Astrocyte (in vitro differentiated cells and primary cell): ENCODE data around the gene ACSF3. TPM values are rescaled to one million over a fixed set of nuclear protein-coding genes. Genes with fewer than 3 reads are reported as not detected.
"Not testable (repeated sequence)": the region's sequence is repeated elsewhere in the genome, so short reads cannot be mapped to it uniquely, and the experiment has no call there.

Experiments used
- DNase-seq: peaks from one replicate; pipeline ENCODE4 v3.0.0-alpha.2; 2010; ENCODE audit warnings: low read depth
- FAIRE-seq: peaks from 2 replicates; lab custom pipeline; 2011; peaks lifted over from hg19 to GRCh38; lab: Jason Lieb, UNC
- H2AFZ ChIP-seq: 2 replicates; pipeline ENCODE4 v1.6.0; 2012; ENCODE audit warnings: low read depth, low read length, inconsistent platforms
- H3K27ac ChIP-seq: 2 replicates; pipeline ENCODE4 v1.5.1; 2011; ENCODE audit warnings: low read depth, low read length, inconsistent platforms
- H3K27me3 ChIP-seq: 2 replicates; pipeline ENCODE4 v1.6.0; 2011; ENCODE audit warnings: low read length, inconsistent platforms; ENCODE audit not compliant: insufficient read depth
- H3K36me3 ChIP-seq: 2 replicates; pipeline ENCODE4 v1.5.1; 2011; ENCODE audit warnings: low read length, inconsistent platforms; ENCODE audit not compliant: insufficient read depth
- H3K4me1 ChIP-seq: 2 replicates; pipeline ENCODE4 v1.5.1; 2011; ENCODE audit warnings: low read length, inconsistent platforms; ENCODE audit not compliant: insufficient read depth
- H3K4me2 ChIP-seq: 2 replicates; pipeline ENCODE4 v1.6.0; 2012; ENCODE audit warnings: low read length, inconsistent platforms
- H3K4me3 ChIP-seq: 2 replicates; pipeline ENCODE4 v1.5.1; 2011; ENCODE audit warnings: low read depth, mild to moderate bottlenecking, low read length, inconsistent platforms; ENCODE audit not compliant: insufficient read depth
- H3K79me2 ChIP-seq: 2 replicates; pipeline ENCODE4 v1.6.0; 2012; ENCODE audit warnings: mild to moderate bottlenecking, low read length, inconsistent platforms; ENCODE audit not compliant: insufficient read depth
- H3K9ac ChIP-seq: 2 replicates; pipeline ENCODE4 v1.6.0; 2012; ENCODE audit warnings: mild to moderate bottlenecking, low read length, inconsistent platforms
- H3K9me3 ChIP-seq: 2 replicates; pipeline ENCODE4 v1.5.1; 2012; ENCODE audit warnings: low read depth, mild to moderate bottlenecking, low read length, inconsistent platforms; ENCODE audit not compliant: insufficient read depth
- H4K20me1 ChIP-seq: 2 replicates; pipeline ENCODE4 v1.6.0; 2012; ENCODE audit warnings: low read length, inconsistent platforms; ENCODE audit not compliant: insufficient read depth
- H3K27ac Mint-ChIP-seq: one replicate; pipeline ENCODE4 v1.8.0; 2021; ENCODE audit warnings: mild to moderate bottlenecking, mixed read lengths; ENCODE audit not compliant: unreplicated experiment
- H3K27me3 Mint-ChIP-seq: one replicate; pipeline ENCODE4 v1.8.0; 2021; ENCODE audit warnings: low read depth, mixed read lengths; ENCODE audit not compliant: unreplicated experiment
- H3K36me3 Mint-ChIP-seq: one replicate; pipeline ENCODE4 v1.8.0; 2021; ENCODE audit warnings: low read depth, mixed read lengths; ENCODE audit not compliant: unreplicated experiment
- H3K4me1 Mint-ChIP-seq: one replicate; pipeline ENCODE4 v1.8.0; 2021; ENCODE audit warnings: low read depth, mixed read lengths; ENCODE audit not compliant: unreplicated experiment
- H3K4me3 Mint-ChIP-seq: one replicate; pipeline ENCODE4 v1.8.0; 2021; ENCODE audit warnings: mild to moderate bottlenecking, moderate library complexity, mixed read lengths; ENCODE audit not compliant: unreplicated experiment
- H3K9me3 Mint-ChIP-seq: one replicate; pipeline ENCODE4 v1.8.0; 2021; ENCODE audit warnings: mild to moderate bottlenecking, mixed read lengths; ENCODE audit not compliant: unreplicated experiment
- EZH2 ChIP-seq: IDR thresholded peaks from 2 replicates; pipeline ENCODE4 v1.6.1; 2012; ENCODE audit warnings: mild to moderate bottlenecking, low read length, inconsistent platforms; ENCODE audit not compliant: insufficient read depth
- total RNA-seq: library from RNA; stranded (reverse); gene quantifications from 2 replicates; pipeline ENCODE4 v1.2.1, GENCODE V29; 2021
- TF ChIP-seq, protein P1 (sequence below): IDR thresholded peaks from 2 replicates; pipeline ENCODE4 v1.5.1; 2011; ENCODE audit warnings: low read depth, mild to moderate bottlenecking, inconsistent platforms, low read length, moderate library complexity; ENCODE audit not compliant: insufficient read depth

ACSF3 gene
- total RNA-seq, 1 donor from 2014 or later: 17.0 TPM

DNA sequence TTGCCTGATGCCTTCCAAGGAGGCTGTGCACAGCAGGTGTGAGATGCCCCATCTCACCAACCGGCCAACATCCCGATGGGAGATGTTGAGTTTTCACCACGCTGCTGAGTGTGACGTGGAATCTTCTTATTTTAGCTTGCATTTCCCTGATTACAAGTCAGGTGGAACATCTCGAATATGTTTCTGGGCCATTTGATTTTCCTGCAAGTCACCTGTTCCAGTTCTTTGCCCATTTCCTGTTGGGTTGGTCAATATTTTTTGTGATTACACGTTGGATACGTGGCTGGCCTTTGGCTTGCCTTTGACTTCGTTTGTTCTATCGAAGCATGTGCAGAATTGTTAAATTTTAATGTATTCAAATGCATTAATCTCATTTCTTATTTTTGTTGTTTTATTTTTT, 69.6 kb downstream of the ACSF3 start:
- no peaks in the 10 kb centered on the region for H3K27me3 ChIP-seq
- H3K4me3 ChIP-seq: no peak overlapping the region
- TF ChIP-seq EZH2: no peak
- TF ChIP-seq, protein P1, sequence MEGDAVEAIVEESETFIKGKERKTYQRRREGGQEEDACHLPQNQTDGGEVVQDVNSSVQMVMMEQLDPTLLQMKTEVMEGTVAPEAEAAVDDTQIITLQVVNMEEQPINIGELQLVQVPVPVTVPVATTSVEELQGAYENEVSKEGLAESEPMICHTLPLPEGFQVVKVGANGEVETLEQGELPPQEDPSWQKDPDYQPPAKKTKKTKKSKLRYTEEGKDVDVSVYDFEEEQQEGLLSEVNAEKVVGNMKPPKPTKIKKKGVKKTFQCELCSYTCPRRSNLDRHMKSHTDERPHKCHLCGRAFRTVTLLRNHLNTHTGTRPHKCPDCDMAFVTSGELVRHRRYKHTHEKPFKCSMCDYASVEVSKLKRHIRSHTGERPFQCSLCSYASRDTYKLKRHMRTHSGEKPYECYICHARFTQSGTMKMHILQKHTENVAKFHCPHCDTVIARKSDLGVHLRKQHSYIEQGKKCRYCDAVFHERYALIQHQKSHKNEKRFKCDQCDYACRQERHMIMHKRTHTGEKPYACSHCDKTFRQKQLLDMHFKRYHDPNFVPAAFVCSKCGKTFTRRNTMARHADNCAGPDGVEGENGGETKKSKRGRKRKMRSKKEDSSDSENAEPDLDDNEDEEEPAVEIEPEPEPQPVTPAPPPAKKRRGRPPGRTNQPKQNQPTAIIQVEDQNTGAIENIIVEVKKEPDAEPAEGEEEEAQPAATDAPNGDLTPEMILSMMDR: no peak
- H3K4me1 Mint-ChIP-seq: peaks cover 3% of the 10 kb centered on the region
- H4K20me1 ChIP-seq: no peaks in the 10 kb centered on the region
- H3K4me3 Mint-ChIP-seq: no peak overlapping the region
- no peak overlapping the region for H3K27ac ChIP-seq
- FAIRE-seq (no peak), DNase-seq (no peak)
- peaks cover 1% of the 10 kb centered on the region for H3K36me3 Mint-ChIP-seq
- H3K4me1 ChIP-seq: peaks cover 6% of the 10 kb centered on the region
- no peak overlapping the region for H3K27ac Mint-ChIP-seq
- H2AFZ ChIP-seq: no peak overlapping the region
- H3K9ac ChIP-seq: no peak overlapping the region
- H3K9me3 ChIP-seq: peaks cover 3% of the 10 kb centered on the region
- peaks cover 19% of the 10 kb centered on the region for H3K27me3 Mint-ChIP-seq
- H3K79me2 ChIP-seq: no peaks in the 10 kb centered on the region
- no peak overlapping the region for H3K4me2 ChIP-seq
- H3K36me3 ChIP-seq: no peaks in the 10 kb centered on the region
- H3K9me3 Mint-ChIP-seq: no peaks in the 10 kb centered on the region

DNA sequence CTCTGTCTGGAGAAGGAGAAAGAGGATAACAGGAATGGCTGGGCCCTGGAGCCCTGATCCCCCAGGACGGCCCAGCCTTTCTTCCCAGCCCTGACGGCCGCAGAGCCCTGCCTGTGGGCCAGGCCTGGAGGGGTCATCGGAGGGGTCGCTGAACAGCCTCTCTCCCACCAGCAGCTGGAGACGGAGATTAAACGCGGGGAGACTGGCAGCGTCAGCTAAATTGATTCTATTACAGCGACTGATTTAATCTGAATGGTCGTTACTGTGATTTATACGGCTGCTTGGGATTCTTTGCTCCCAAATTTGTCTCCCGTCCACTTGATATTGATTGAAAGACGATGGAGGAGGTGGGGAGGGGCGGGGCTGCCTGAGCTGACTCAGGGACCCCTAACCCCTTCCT, 70.8 kb downstream of the ACSF3 start:
- no peak overlapping the region for H3K27ac Mint-ChIP-seq
- DNase-seq (no peak), FAIRE-seq (no peak)
- no peak overlapping the region for H3K4me3 Mint-ChIP-seq
- no peaks in the 10 kb centered on the region for H4K20me1 ChIP-seq
- no peaks in the 10 kb centered on the region for H3K79me2 ChIP-seq
- no peak overlapping the region for H3K4me3 ChIP-seq
- H3K9me3 Mint-ChIP-seq: no peaks in the 10 kb centered on the region
- peaks cover 1% of the 10 kb centered on the region for H3K36me3 Mint-ChIP-seq
- H3K4me1 Mint-ChIP-seq: peaks cover 3% of the 10 kb centered on the region
- H3K27me3 Mint-ChIP-seq: peaks cover 22% of the 10 kb centered on the region
- H3K4me2 ChIP-seq: no peak overlapping the region
- no peaks in the 10 kb centered on the region for H3K36me3 ChIP-seq
- no peaks in the 10 kb centered on the region for H3K27me3 ChIP-seq
- no peaks in the 10 kb centered on the region for H3K9me3 ChIP-seq
- H3K27ac ChIP-seq: no peak overlapping the region
- H3K9ac ChIP-seq: no peak overlapping the region
- H2AFZ ChIP-seq: no peak overlapping the region
- H3K4me1 ChIP-seq: peaks cover 6% of the 10 kb centered on the region
- TF ChIP-seq, protein P1: no peak
- no peak for TF ChIP-seq EZH2

DNA sequence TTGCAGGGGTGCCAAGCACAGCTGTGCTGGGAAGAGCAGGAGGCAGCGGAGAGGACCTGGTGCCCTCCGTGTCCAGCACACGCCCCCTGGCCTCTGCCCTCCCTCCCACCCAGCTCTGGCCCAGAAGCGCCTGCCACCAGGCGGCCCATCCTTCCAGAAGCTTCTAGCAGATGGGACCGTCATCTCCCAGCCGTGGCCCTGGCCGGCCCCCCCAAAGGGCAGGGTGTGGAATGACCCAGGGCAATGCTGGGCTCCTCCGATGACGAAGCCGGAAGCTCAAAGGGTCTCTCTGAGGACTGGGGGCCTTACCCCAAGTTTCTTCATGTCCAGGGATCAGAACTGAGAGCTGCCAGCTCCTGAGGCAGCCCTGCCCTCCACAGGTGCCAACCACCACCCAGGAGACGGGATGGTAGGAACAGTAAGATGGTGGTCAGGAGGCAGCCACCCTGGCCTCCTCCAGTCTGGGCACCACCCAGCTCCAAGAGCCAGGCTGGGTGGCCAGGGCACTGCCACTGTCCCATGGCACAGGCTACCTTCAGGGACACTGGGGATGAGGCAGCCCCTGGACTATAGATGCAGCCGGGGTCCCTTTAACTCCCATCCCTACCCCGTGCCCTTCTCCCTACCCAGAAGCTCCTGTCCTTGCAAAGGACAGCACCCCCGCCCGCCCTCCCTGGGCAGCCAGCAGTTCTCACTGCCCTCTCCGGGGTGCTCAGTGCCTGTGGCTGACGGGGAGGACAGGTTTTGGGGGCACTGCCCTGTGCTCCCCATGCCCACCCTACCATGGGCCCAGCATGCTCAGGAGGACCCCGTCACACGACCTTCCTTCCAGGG, 71.4 kb downstream of the ACSF3 start:
- Mint-ChIP-seq H3K4me1 (peaks cover 3% of the 10 kb centered on the region), H3K36me3 (peaks cover 1% of the 10 kb centered on the region), H3K4me3 (no peak overlapping the region), H3K9me3 (no peaks in the 10 kb centered on the region), H3K27ac (no peak overlapping the region), H3K27me3 (peaks cover 21% of the 10 kb centered on the region)
- Histone ChIP-seq H3K9ac (no peak overlapping the region), H3K36me3 (no peaks in the 10 kb centered on the region), H3K27me3 (no peaks in the 10 kb centered on the region), H3K27ac (no peak overlapping the region), H3K4me1 (peaks cover 6% of the 10 kb centered on the region), H4K20me1 (no peaks in the 10 kb centered on the region), H3K4me2 (no peak overlapping the region), H3K9me3 (no peaks in the 10 kb centered on the region), H3K4me3 (no peak overlapping the region), H3K79me2 (no peaks in the 10 kb centered on the region), H2AFZ (no peak overlapping the region)
- no peak for DNase-seq
- TF ChIP-seq EZH2: no peak
- TF ChIP-seq, protein P1: no peak
- FAIRE-seq: no peak

- peaks cover 21% of the 10 kb centered on the region for H3K27me3 Mint-ChIP-seq
- not testable (repeated sequence) for H3K4me3 ChIP-seq, H3K4me2 ChIP-seq, H3K79me2 ChIP-seq, H3K36me3 Mint-ChIP-seq, H3K9me3 ChIP-seq, H3K4me3 Mint-ChIP-seq, H3K27ac ChIP-seq, H3K9ac ChIP-seq, H3K27ac Mint-ChIP-seq, H2AFZ ChIP-seq, H3K4me1 ChIP-seq, FAIRE-seq, H3K27me3 ChIP-seq, DNase-seq, H3K9me3 Mint-ChIP-seq, H4K20me1 ChIP-seq, H3K36me3 ChIP-seq, H3K4me1 Mint-ChIP-seq
These were observed 72.0 kb downstream of the ACSF3 start for GRCh38 chr16:89165681-89165979.
